T-cell (primary cell): ENCODE results near the gene TOX4. TPM values are rescaled to one million over a fixed set of nuclear protein-coding genes. Genes with fewer than 3 reads are reported as not detected.
"Not testable (repeated sequence)": the region's sequence is repeated elsewhere in the genome, so short reads cannot be mapped to it uniquely, and the experiment has no call there.

ENCODE experiments used
- ATAC-seq, 4 experiments: fragments of 200-7000 bp in 3 of 4; fragments of 150-1000 bp in 1 of 4; cut with Tn5 transposase; replicated peaks in 1 of 4; 1 replicate in 3 of 4; 2 replicates in 1 of 4; pipeline ENCODE4 v1.10.0; 2021; ENCODE audit warnings: moderate library complexity in 3 of 4, mild to moderate bottlenecking in 2 of 4, moderate number of reproducible peaks in 1 of 4
- CTCF ChIA-PET, 2 donors: fragments of 300-600 bp; sonication (Branson Sonifier 250); formaldehyde crosslinking; loops; one replicate each; lab custom pipeline; 2022; ENCODE audit warnings: antibody characterized with exemption in 2 of 2; lab: Charles Lee
- POLR2A ChIA-PET, 2 donors: fragments of 300-600 bp; sonication (Branson Sonifier 250); formaldehyde crosslinking; loops; one replicate each; lab custom pipeline; 2022; ENCODE audit warnings: antibody characterized with exemption in 2 of 2; lab: Charles Lee
- DNase-seq, 35 experiments: peaks; one replicate each; pipeline versions ENCODE4 v3.0.0 to v3.0.0-alpha.2; 2013 to 2023
- H3K27ac ChIP-seq: one replicate; pipeline ENCODE4 v1.5.1; 2013; ENCODE audit warnings: low read length
- H3K27me3 ChIP-seq, 2 experiments: replicated peaks in 1 of 2; 1 replicate in 1 of 2; 2 replicates in 1 of 2; pipeline versions ENCODE4 v1.6.1 to v1.7.0; 2013; ENCODE audit warnings: low read length in 1 of 2, mixed read lengths in 1 of 2; ENCODE audit not compliant: control insufficient read depth in 2 of 2, insufficient read depth in 2 of 2; ENCODE audit errors: extremely low read depth in 1 of 2
- H3K36me3 ChIP-seq, 2 donors: 1 replicate in 1 of 2; 2 replicates in 1 of 2; pipeline versions ENCODE4 v1.6.1 to v1.7.0; 2013; ENCODE audit warnings: low read length in 1 of 2; ENCODE audit not compliant: control insufficient read depth in 2 of 2, insufficient read depth in 1 of 2; ENCODE audit errors: extremely low read depth in 1 of 2
- H3K4me1 ChIP-seq, 2 experiments: 1 replicate in 1 of 2; 2 replicates in 1 of 2; pipeline versions ENCODE4 v1.6.1 to v1.7.0; 2013; ENCODE audit warnings: low read length in 2 of 2, mixed read lengths in 1 of 2; ENCODE audit not compliant: insufficient read depth in 2 of 2, control insufficient read depth in 1 of 2; ENCODE audit errors: extremely low read depth in 1 of 2
- H3K4me3 ChIP-seq, 2 donors: 1 replicate in 1 of 2; 2 replicates in 1 of 2; pipeline versions ENCODE4 v1.5.1 to v1.7.0; 2013; ENCODE audit warnings: mild to moderate bottlenecking in 2 of 2, low read length in 1 of 2, moderate library complexity in 1 of 2; ENCODE audit not compliant: control insufficient read depth in 1 of 2; ENCODE audit errors: extremely low read depth in 1 of 2
- H3K9me3 ChIP-seq: 2 replicates; pipeline ENCODE4 v1.7.0; 2013
- H3K27ac Mint-ChIP-seq, 2 donors: one replicate each; pipeline ENCODE4 v1.8.0; 2020 to 2021; ENCODE audit warnings: mild to moderate bottlenecking in 2 of 2, mixed read lengths in 2 of 2
- H3K27me3 Mint-ChIP-seq, 2 donors: one replicate each; pipeline ENCODE4 v1.8.0; 2021 to 2022; ENCODE audit warnings: mixed read lengths in 2 of 2
- H3K36me3 Mint-ChIP-seq: one replicate; pipeline ENCODE4 v1.8.0; 2021; ENCODE audit warnings: mixed read lengths
- H3K4me1 Mint-ChIP-seq, 3 donors: one replicate each; pipeline ENCODE4 v1.8.0; 2020 to 2022; ENCODE audit warnings: mixed read lengths in 3 of 3, mild to moderate bottlenecking in 1 of 3
- H3K4me3 Mint-ChIP-seq, 3 donors: one replicate each; pipeline ENCODE4 v1.8.0; 2020 to 2022; ENCODE audit warnings: mild to moderate bottlenecking in 3 of 3, mixed read lengths in 3 of 3, moderate library complexity in 3 of 3
- H3K9me3 Mint-ChIP-seq, 3 donors: one replicate each; pipeline ENCODE4 v1.8.0; 2020 to 2022; ENCODE audit warnings: mixed read lengths in 3 of 3
- WGBS: methylation state at CpG from one replicate; pipeline ENCODE4 v1.1.5; 2013; ENCODE audit warnings: missing lambda C conversion rate; ENCODE audit not compliant: insufficient coverage; 5-methylcytosine and 5-hydroxymethylcytosine counted together
- total RNA-seq, 35 experiments: library from RNA in 6 of 35; stranded (reverse) in 6 of 35; fragments of 120-200 nt in 1 of 35; gene quantifications; one replicate each; pipeline versions ENCODE4 v1.2.1 to v1.2.4 and lab custom pipeline; 2013 to 2026

The TOX4 gene
- total RNA-seq, 5 donors from 2014 or later (not counting 1 experiment from before 2014, with no cell fraction given), result 68.7 to 95.6 (median 78.9) TPM

DNA sequence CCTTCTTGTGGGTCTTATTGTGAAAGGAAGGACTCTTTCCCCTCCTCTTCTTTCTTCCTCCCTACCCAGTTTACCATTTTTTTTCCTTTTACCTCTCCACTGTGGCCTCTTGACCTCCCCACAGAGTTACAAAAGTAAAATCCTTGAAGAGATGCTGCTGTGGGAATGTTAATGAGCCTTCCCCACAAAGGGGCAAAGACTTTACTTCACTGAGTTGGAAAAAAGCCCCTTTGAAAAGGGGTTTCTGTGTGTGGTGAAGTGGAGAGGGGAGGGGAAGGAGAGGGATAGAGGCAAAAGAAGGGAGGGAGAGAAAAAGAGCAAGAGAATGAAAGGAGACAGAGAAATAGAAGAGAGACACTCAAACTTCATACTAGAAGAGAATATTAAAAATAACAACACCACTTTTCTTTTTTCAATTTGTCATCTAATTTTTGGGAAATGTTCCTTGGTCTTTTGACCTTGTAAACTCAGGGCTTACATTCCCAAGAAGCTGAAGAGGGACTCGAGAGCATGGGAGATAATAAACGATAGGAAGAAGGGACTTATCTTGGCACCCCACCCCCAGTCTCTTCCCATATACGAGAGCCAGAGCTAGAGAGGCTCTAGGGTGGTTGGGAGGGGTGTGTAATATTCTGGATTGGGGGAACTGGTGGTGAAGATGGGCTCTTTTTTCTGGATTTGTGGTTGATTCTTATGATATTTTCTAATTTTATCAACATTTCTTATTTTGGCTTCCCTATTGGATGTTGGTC lies 62.4 kb downstream of the TOX4 start:
- Mint-ChIP-seq H3K4me3 (no peak overlapping the region), H3K9me3 (no peaks in the 10 kb centered on the region), H3K36me3 (no peaks in the 10 kb centered on the region), H3K27ac (no peak overlapping the region), H3K4me1 (peaks cover 8 to 9% (median 9%) of the 10 kb centered on the region in 3 donors), H3K27me3 (peaks cover 54 to 59% of the 10 kb centered on the region in 2 donors)
- Histone ChIP-seq H3K9me3 (no peaks in the 10 kb centered on the region), H3K4me3 (no peak overlapping the region), H3K36me3 (no peaks in the 10 kb centered on the region), H3K27me3 (peaks cover 16 to 20% of the 10 kb centered on the region in 2 experiments), H3K4me1 (peaks cover 0 to 7% of the 10 kb centered on the region in 2 experiments), H3K27ac (no peak overlapping the region)
- no peak for DNase-seq
- no CpG with 5 or more reads among the region's 3 CpGs for WGBS
- ChIA-PET CTCF (no interaction called here), POLR2A (no interaction called here)
- ATAC-seq, result no peak

DNA sequence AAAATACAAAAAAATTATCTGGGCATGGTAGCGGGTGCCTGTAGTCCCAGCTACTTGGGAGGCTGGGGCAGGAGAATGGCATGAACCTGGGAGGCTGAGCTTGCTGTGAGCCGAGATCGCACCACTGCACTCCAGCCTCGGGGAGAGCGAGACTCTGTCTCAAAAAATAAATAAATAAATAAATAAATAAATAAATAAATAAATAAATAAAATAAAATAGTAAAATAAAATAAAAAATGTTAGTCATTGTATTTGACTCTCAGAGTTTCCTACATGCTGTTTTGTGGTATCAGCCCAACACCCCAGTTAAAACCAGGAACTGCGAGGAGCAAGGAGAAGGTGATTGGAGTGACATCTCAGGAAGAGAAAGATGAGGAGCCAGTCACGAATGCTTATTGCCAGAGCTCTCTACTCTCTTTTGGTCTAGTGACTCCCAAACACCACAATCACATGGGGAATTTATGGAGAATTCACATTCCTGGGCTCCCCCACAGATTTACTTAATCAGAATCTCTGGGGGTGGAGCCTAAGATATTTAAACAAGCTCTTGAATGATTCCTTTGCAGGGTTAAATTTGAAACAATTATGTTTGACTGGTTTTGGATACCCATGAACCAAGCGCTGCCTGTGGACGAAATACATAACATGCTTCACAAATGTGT lies 64.5 kb downstream of the TOX4 start:
- no peak for ATAC-seq
- H3K4me3 ChIP-seq, result no peak overlapping the region
- H3K9me3 ChIP-seq, result no peaks in the 10 kb centered on the region
- ChIA-PET POLR2A (interaction anchor here in 1 of 2 donors (0.6 kb wide), 1 partner anchor 157 kb away, joined by 3 read pairs; the partner anchor contains the start of gene SUPT16H), CTCF (interaction anchor here in 1 of 2 donors (1.2 kb wide), 1 partner anchor 43 kb away, joined by 3 read pairs; no protein-coding TSS in a partner anchor)
- WGBS, result 90% methylated on average over 3 of the region's 9 CpGs
- no peak overlapping the region for H3K4me3 Mint-ChIP-seq
- H3K4me1 Mint-ChIP-seq, result peaks cover 5 to 9% (median 5%) of the 10 kb centered on the region in 3 donors
- no peak overlapping the region for H3K27ac Mint-ChIP-seq
- no peaks in the 10 kb centered on the region for H3K36me3 Mint-ChIP-seq
- H3K27me3 Mint-ChIP-seq, result peaks cover 34 to 39% of the 10 kb centered on the region in 2 donors
- H3K9me3 Mint-ChIP-seq, result no peaks in the 10 kb centered on the region
- peaks cover 0 to 5% of the 10 kb centered on the region in 2 experiments for H3K4me1 ChIP-seq
- H3K27ac ChIP-seq, result no peak overlapping the region
- no peaks in the 10 kb centered on the region for H3K36me3 ChIP-seq
- H3K27me3 ChIP-seq, result peaks cover 6 to 10% of the 10 kb centered on the region in 2 experiments
- no peak for DNase-seq

DNA sequence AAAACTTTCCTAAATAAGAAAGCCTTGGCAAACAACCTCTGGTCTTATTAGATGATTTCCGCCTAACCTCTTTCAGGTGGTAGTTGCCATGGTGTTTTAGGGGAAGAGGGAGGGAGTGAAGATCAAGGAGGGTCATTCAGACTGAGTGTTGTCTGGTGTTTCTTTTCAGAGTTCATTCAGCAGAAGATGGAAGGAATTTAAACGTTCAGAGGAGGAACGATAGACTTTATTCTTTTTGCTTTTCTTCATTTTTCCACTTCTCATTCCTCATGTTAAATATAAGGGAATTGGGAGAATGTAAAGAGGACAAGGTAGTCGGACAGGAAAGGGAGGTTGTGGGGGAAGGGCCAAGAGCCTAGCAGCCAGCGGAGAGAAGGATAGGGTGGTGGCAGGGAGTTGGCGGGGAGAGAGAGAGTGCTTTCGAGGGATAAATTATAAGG lies 66.5 kb downstream of the TOX4 start:
- Histone ChIP-seq H3K4me1 (no peaks in the 10 kb centered on the region), H3K4me3 (no peak overlapping the region), H3K36me3 (no peaks in the 10 kb centered on the region), H3K27ac (no peak overlapping the region), H3K9me3 (no peaks in the 10 kb centered on the region), H3K27me3 (peaks cover 5 to 8% of the 10 kb centered on the region in 2 experiments)
- peaks cover 18 to 24% of the 10 kb centered on the region in 2 donors for H3K27me3 Mint-ChIP-seq
- DNase-seq, result no peak
- H3K27ac Mint-ChIP-seq, result no peak overlapping the region
- H3K4me1 Mint-ChIP-seq, result no peaks in the 10 kb centered on the region
- ATAC-seq, result no peak
- no peak overlapping the region for H3K4me3 Mint-ChIP-seq
- no peaks in the 10 kb centered on the region for H3K9me3 Mint-ChIP-seq
- ChIA-PET POLR2A (no interaction called here), CTCF (interaction anchor here (0.6 to 1.4 kb wide), 2 partner anchors 9 to 208 kb away, joined by 4 read pairs; no protein-coding TSS in a partner anchor)
- H3K36me3 Mint-ChIP-seq, result no peaks in the 10 kb centered on the region
- no CpG with 5 or more reads among the region's 7 CpGs for WGBS

DNA sequence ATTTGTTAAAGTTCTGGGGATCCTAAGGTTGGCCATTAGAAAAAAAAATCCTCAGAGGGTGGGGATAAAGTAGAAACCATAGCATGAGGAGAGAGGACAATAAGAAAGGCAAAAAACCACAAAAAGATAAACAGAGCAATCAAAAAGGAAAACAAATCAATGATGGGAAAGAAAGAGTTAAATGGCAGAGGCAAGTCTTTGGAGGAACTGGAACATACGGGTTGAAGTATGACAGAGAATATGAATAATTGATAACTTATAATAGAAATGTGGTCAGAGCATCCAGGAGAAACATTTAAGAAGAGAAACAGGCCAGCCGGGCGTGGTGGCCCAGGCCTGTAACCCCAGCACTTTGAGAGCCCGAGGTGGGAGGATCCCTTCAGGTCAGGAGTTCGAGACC lies 67.0 kb downstream of the TOX4 start:
- Histone ChIP-seq H3K4me1 (no peaks in the 10 kb centered on the region), H3K9me3 (no peaks in the 10 kb centered on the region), H3K27me3 (peaks cover 2 to 8% of the 10 kb centered on the region in 2 experiments), H3K4me3 (no peak overlapping the region), H3K27ac (no peak overlapping the region), H3K36me3 (no peaks in the 10 kb centered on the region)
- Mint-ChIP-seq H3K27me3 (peaks cover 14 to 20% of the 10 kb centered on the region in 2 donors), H3K4me3 (no peak overlapping the region), H3K4me1 (no peaks in the 10 kb centered on the region), H3K36me3 (no peaks in the 10 kb centered on the region), H3K9me3 (no peaks in the 10 kb centered on the region), H3K27ac (no peak overlapping the region)
- DNase-seq (no peak), ATAC-seq (no peak)
- WGBS, result 66% methylated on average over 4 of the region's 5 CpGs
- ChIA-PET POLR2A (interaction anchor here in 1 of 2 donors (0.6 kb wide), 1 partner anchor 64 kb away, joined by 9 read pairs; no protein-coding TSS in a partner anchor), CTCF (no interaction called here)

DNA sequence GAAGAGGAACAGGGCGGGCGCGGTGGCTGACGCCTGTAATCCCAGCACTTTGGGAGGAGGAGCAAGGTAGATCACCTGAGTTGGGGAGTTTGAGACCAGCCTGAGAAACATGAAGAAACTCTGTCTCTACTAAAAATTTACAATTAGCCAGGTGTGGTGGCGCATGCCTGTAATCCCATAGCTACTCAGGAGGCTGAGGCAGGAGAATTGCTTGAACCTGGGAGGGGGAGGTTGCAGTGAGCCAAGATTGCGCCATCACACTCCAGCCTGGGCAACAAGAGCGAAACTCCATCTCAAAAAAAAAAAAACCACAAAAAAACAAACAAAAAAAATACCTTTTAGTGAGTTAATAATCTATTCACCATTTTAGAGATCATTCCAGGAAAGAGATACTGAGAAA lies 67.6 kb downstream of the TOX4 start:
- WGBS, result no CpG with 5 or more reads among the region's 7 CpGs
- H3K4me3 ChIP-seq, H3K9me3 Mint-ChIP-seq, H3K27ac Mint-ChIP-seq, ATAC-seq, H3K4me1 Mint-ChIP-seq, H3K27me3 ChIP-seq, DNase-seq, H3K27ac ChIP-seq, H3K9me3 ChIP-seq, H3K4me3 Mint-ChIP-seq, H3K36me3 Mint-ChIP-seq, CTCF ChIA-PET, H3K4me1 ChIP-seq, H3K36me3 ChIP-seq: not testable (repeated sequence)
- POLR2A ChIA-PET, result interaction anchor here in 1 of 2 donors (0.6 kb wide), 1 partner anchor 65 kb away, joined by 9 read pairs; no protein-coding TSS in a partner anchor
- peaks cover 7 to 15% of the 10 kb centered on the region in 2 donors for H3K27me3 Mint-ChIP-seq
